Stimulated activated CD8-positive, alpha-beta memory T cell treated with anti-CD3 and anti-CD28 coated beads, Interleukin-15, amount 100 ng/mL, for 24 hours (primary cell): Measurements from ENCODE around the gene WNT2B.

ENCODE experiments used
- DNase-seq: peaks from one replicate; pipeline ENCODE4 v3.0.0-alpha.2; 2020; ENCODE audit warnings: low read depth

The WNT2B gene

DNA sequence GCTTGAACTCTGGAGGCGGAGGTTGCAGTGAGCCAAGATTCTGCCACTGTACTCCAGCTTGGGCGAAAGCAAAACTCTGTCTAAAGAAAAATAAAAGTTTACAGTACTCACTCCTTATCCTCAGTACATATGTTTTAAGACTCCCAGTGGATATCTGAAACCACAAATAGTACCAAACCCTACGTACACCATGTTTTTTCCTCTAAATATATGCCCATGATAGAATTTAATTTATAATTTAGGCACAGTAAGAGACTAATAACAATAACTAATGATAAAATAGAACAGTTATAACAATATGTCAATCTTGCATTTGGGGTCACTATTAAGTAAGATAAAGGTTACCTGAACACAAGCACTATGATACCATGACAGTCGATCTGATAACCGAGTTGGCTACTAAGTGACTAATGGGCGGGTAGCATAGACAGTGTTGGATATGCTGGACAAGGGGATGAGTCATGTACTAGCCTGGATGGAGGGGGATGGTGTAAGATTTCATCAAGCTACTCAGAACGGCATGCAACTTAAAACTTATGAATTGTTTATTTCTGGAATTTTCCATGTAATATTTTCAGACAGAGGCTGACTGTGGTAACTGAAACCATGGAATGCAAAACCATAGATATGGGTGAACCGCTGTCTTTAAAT is 66.5 kb downstream of the WNT2B start:
- no peak for DNase-seq

- no peak for DNase-seq
Measured at GRCh38 chr1:112576240-112576639, 67.5 kb downstream of the WNT2B start.
